GM12878 (cell line): ENCODE data around the gene MKRN2. TPM values are rescaled to one million over a fixed set of nuclear protein-coding genes. Genes with fewer than 3 reads are reported as not detected.

ENCODE experiments used
- ATAC-seq: fragments of 200-7000 bp; cut with Tn5 transposase; 3 replicates; pipeline ENCODE4 v1.9.1; 2020; ENCODE audit warnings: mild to moderate bottlenecking, moderate library complexity
- BruUV-seq: library from RNA; stranded (reverse); fragments of 400-500 nt; replicated peaks from 2 replicates; lab custom pipeline; 2021; lab: Mats Ljungman, UMichigan
- CTCF ChIA-PET: fragments of 300-600 bp; sonication (Branson Sonifier 250); formaldehyde crosslinking; extraction: SDS; loops from one replicate; lab custom pipeline; 2021; ENCODE audit warnings: inconsistent platforms; lab: Yijun Ruan, JAX
- POLR2A ChIA-PET: fragments of 350-600 bp; formaldehyde crosslinking; extraction: SDS; loops from one replicate; lab custom pipeline; 2021; ENCODE audit warnings: inconsistent platforms; lab: Charles Lee
- RAD21 ChIA-PET: fragments of 300-600 bp; sonication (Branson Sonifier 250); formaldehyde crosslinking; loops from one replicate; lab custom pipeline; 2023; ENCODE audit warnings: antibody characterized with exemption; ENCODE audit not compliant: unreplicated experiment; lab: Charles Lee
- SMC1A ChIA-PET: fragments of 300-600 bp; sonication (Branson Sonifier 250); formaldehyde crosslinking; loops from one replicate; lab custom pipeline; 2023; ENCODE audit not compliant: unreplicated experiment, uncharacterized antibody; lab: Charles Lee
- DNase-seq: peaks from one replicate; pipeline ENCODE4 v3.0.0-alpha.2; 2011; ENCODE audit warnings: low read depth, low spot score
- FAIRE-seq: peaks from 3 replicates; lab custom pipeline; 2011; peaks lifted over from hg19 to GRCh38; lab: Jason Lieb, UNC
- H2AFZ ChIP-seq: 2 replicates; pipeline ENCODE4 v1.6.0; 2011; ENCODE audit warnings: low read depth, low read length, control low read depth; ENCODE audit not compliant: control insufficient read depth
- H3K27ac ChIP-seq: 2 replicates; pipeline ENCODE4 v1.5.1; 2011; ENCODE audit warnings: control low read depth; ENCODE audit not compliant: control insufficient read depth, insufficient read depth
- H3K27me3 ChIP-seq, 2 experiments: replicated peaks in 1 of 2; 2 replicates each; pipeline versions ENCODE4 v1.6.0 to v1.6.1; 2011; ENCODE audit warnings: low read length in 1 of 2; ENCODE audit not compliant: control insufficient read depth in 2 of 2, insufficient read depth in 2 of 2
- H3K36me3 ChIP-seq, 2 experiments: 2 replicates each; pipeline ENCODE4 v1.5.1; 2011; ENCODE audit warnings: low read length in 1 of 2; ENCODE audit not compliant: control insufficient read depth in 2 of 2, insufficient read depth in 2 of 2
- H3K4me1 ChIP-seq: 2 replicates; pipeline ENCODE4 v1.6.1; 2011; ENCODE audit warnings: mild to moderate bottlenecking, low read length, moderate library complexity, mixed read lengths; ENCODE audit not compliant: control insufficient read depth, insufficient read depth
- H3K4me2 ChIP-seq: 2 replicates; pipeline ENCODE4 v1.6.0; 2011; ENCODE audit warnings: control low read depth; ENCODE audit not compliant: control insufficient read depth, insufficient read depth
- H3K4me3 ChIP-seq: fragments of 200-600 bp; sonication (generic); 2 replicates; pipeline ENCODE4 v1.5.1; 2016
- H3K79me2 ChIP-seq: 2 replicates; pipeline ENCODE4 v1.6.0; 2011; ENCODE audit warnings: low read length; ENCODE audit not compliant: control insufficient read depth, insufficient read depth
- H3K9ac ChIP-seq: 2 replicates; pipeline ENCODE4 v1.8.0; 2011; ENCODE audit warnings: low read length, control low read depth, mixed read lengths; ENCODE audit not compliant: control insufficient read depth, insufficient read depth
- H3K9me3 ChIP-seq: replicated peaks from 3 replicates; pipeline ENCODE4 v1.5.1; 2011; ENCODE audit warnings: mild to moderate bottlenecking, low read length; ENCODE audit not compliant: control insufficient read depth, insufficient read depth
- H4K20me1 ChIP-seq: 2 replicates; pipeline ENCODE4 v1.6.0; 2011; ENCODE audit not compliant: control insufficient read depth, insufficient read depth
- CBX5 ChIP-seq: sonication (generic); IDR thresholded peaks from 2 replicates; pipeline ENCODE4 v1.6.1; 2016; ENCODE audit warnings: low read depth, moderate library complexity, mild to moderate bottlenecking, inconsistent platforms
- CHD2 ChIP-seq: IDR thresholded peaks from 2 replicates; pipeline ENCODE4 v1.6.1; 2011; ENCODE audit warnings: low read depth, low read length, improper control_type of control experiment, borderline replicate concordance
- EGR1 ChIP-seq, 2 experiments: IDR thresholded peaks; 1 replicate in 1 of 2; 2 replicates in 1 of 2; pipeline ENCODE4 v1.6.1; 2011 to 2012; ENCODE audit warnings: low read depth in 2 of 2, low read length in 2 of 2, borderline replicate concordance in 1 of 2, mild to moderate bottlenecking in 1 of 2, moderate library complexity in 1 of 2
- FOXK2 ChIP-seq: fragments of 450-650 bp; IDR thresholded peaks from 2 replicates; pipeline ENCODE4 v1.6.1; 2017; ENCODE audit warnings: mild to moderate bottlenecking, moderate library complexity
- GABPA ChIP-seq: IDR thresholded peaks from 2 replicates; pipeline ENCODE4 v1.6.1; 2014; ENCODE audit warnings: antibody characterized with exemption, low read depth, mild to moderate bottlenecking, inconsistent platforms
- HDAC2 ChIP-seq: fragments of 200-600 bp; sonication (generic); IDR thresholded peaks from 2 replicates; pipeline ENCODE4 v1.6.1; 2017
- MYB ChIP-seq: fragments of 150-350 bp; IDR thresholded peaks from 2 replicates; pipeline ENCODE4 v1.6.1; 2014; ENCODE audit warnings: mild to moderate bottlenecking, low read depth, low read length, borderline replicate concordance
- PAX5 ChIP-seq: IDR thresholded peaks from 2 replicates; pipeline ENCODE4 v1.6.1; 2011; ENCODE audit warnings: low read depth, low read length, borderline replicate concordance
- POLR2A ChIP-seq: IDR thresholded peaks from 2 replicates; pipeline ENCODE4 v1.6.1; 2011; ENCODE audit warnings: low read depth, mild to moderate bottlenecking, low read length
- RELA ChIP-seq: fragments of 450-650 bp; IDR thresholded peaks from 2 replicates; pipeline ENCODE4 v1.8.0; 2014; ENCODE audit warnings: borderline replicate concordance; ENCODE audit not compliant: partially characterized antibody
- SIN3A ChIP-seq: IDR thresholded peaks from 2 replicates; pipeline ENCODE4 v1.6.1; 2012; ENCODE audit warnings: low read depth, low read length, improper control_type of control experiment
- SP1 ChIP-seq: IDR thresholded peaks from one replicate; pipeline ENCODE4 v1.6.1; 2011; ENCODE audit warnings: low read depth, low read length
- SUZ12 ChIP-seq: fragments of 200-600 bp; sonication (generic); IDR thresholded peaks from one replicate; pipeline ENCODE4 v1.6.1; 2018; ENCODE audit warnings: antibody characterized with exemption, mild to moderate bottlenecking; ENCODE audit not compliant: unreplicated experiment
- TARDBP ChIP-seq: IDR thresholded peaks from 2 replicates; pipeline ENCODE4 v1.6.1; 2016; ENCODE audit warnings: borderline replicate concordance
- TCF12 ChIP-seq: IDR thresholded peaks from 2 replicates; pipeline ENCODE4 v1.6.1; 2011; ENCODE audit warnings: low read depth, mild to moderate bottlenecking, low read length
- WGBS: methylation state at CpG from one replicate; pipeline ENCODE4 v1.1.6; 2016; ENCODE audit warnings: low lambda C conversion rate; ENCODE audit not compliant: insufficient replicate concordance, insufficient coverage; ENCODE audit errors: missing lambda C conversion rate; 5-methylcytosine and 5-hydroxymethylcytosine counted together
- in situ Hi-C: fragments of 300-500 bp; cut with MboI; formaldehyde crosslinking; loops from 9 replicates; pipeline ENCODE4 v1.14.3; 2018; ENCODE audit warnings: mixed read lengths
- intact Hi-C: fragments of 100-400 bp; cut with micrococcal nuclease; formaldehyde crosslinking; loops from one replicate; pipeline ENCODE4 v1.14.2; 2022; ENCODE audit not compliant: unreplicated experiment
- polyA plus RNA-seq, 11 experiments: library from polyadenylated mRNA; depleted of rRNA in 4 of 11; unstranded in 6 of 11; stranded (reverse) in 5 of 11; fragments of >200 nt; fragmentation: Nextera tagmentation in 4 of 11; fragmentation: Illumina TruSeq in 1 of 11; extraction: Ambion mirVana in 4 of 11; extraction: Trizol in 1 of 11; gene quantifications; 1 replicate in 1 of 11; 2 replicates in 10 of 11; pipeline versions ENCODE4 v1.2.1 to v1.2.3, GENCODE V29; 2011 to 2016; ENCODE audit warnings: inconsistent platforms in 2 of 11, missing spikeins in 2 of 11, low read depth in 1 of 11
- total RNA-seq, 4 experiments: library from RNA; depleted of rRNA in 3 of 4; stranded (reverse); fragments of >200 nt in 3 of 4; fragmentation: Illumina TruSeq in 1 of 4; extraction: Trizol in 1 of 4; gene quantifications; 2 replicates each; pipeline versions ENCODE4 v1.2.1 to v1.2.3, GENCODE V29; 2013 to 2021
- TF ChIP-seq, protein P1 (sequence below): IDR thresholded peaks from 2 replicates; pipeline ENCODE4 v1.6.1; 2011; ENCODE audit warnings: low read depth, low read length, improper control_type of control experiment, borderline replicate concordance

MKRN2 gene
- total and polyA plus RNA-seq, 10 of the 15 experiments (the other 5 are each of a cell fraction or from before 2014, with no cell fraction given), result 15.4 to 40.7 (median 34.4) TPM

GRCh38 chr3:12582730-12583129 is 25.8 kb downstream of the MKRN2 start:
- in situ Hi-C loops (no loop called here), intact Hi-C loops (no loop called here)
- Histone ChIP-seq H2AFZ (no peak overlapping the region), H3K27ac (no peak overlapping the region), H3K4me2 (no peak overlapping the region), H3K9ac (no peak overlapping the region), H3K79me2 (no peaks in the 10 kb centered on the region), H3K4me3 (no peak overlapping the region), H3K4me1 (peaks cover 6% of the 10 kb centered on the region; the same call in 1 of the 2 replicates), H4K20me1 (no peaks in the 10 kb centered on the region), H3K9me3 (no peaks in the 10 kb centered on the region), H3K36me3 (peaks cover 33 to 64% of the 10 kb centered on the region in 2 experiments), H3K27me3 (no peaks in the 10 kb centered on the region)
- ATAC-seq (no peak), DNase-seq (no peak), FAIRE-seq (no peak)
- TF ChIP-seq SUZ12 (no peak), GABPA (no peak), POLR2A (peak; percentile 31; the same call in 1 of the 2 replicates)
- TF ChIP-seq, protein P1, sequence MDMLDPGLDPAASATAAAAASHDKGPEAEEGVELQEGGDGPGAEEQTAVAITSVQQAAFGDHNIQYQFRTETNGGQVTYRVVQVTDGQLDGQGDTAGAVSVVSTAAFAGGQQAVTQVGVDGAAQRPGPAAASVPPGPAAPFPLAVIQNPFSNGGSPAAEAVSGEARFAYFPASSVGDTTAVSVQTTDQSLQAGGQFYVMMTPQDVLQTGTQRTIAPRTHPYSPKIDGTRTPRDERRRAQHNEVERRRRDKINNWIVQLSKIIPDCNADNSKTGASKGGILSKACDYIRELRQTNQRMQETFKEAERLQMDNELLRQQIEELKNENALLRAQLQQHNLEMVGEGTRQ, result no peak
- RAD21 ChIA-PET, result interaction anchor here (1.0 kb wide), 1 partner anchor 99 kb away, joined by 3 read pairs; the partner anchor contains the start of gene TSEN2
- TSS peak; percentile 31 for BruUV-seq
- POLR2A ChIA-PET, result interaction anchor here (0.8 kb wide), 1 partner anchor 307 kb away, joined by 6 read pairs; no protein-coding TSS in a partner anchor
- CTCF ChIA-PET, result interaction anchor here (1.0 to 2.2 kb wide), 6 partner anchors 8 to 137 kb away, joined by 3 to 6 read pairs (median 4); partner anchors contain the start of gene RAF1
- 83% methylated on average over 4 of the region's 4 CpGs for WGBS
- SMC1A ChIA-PET, result interaction anchor here (0.8 to 1.3 kb wide), 4 partner anchors 9 to 99 kb away, joined by 3 to 6 read pairs (median 4); partner anchors contain the start of gene TSEN2

DNA sequence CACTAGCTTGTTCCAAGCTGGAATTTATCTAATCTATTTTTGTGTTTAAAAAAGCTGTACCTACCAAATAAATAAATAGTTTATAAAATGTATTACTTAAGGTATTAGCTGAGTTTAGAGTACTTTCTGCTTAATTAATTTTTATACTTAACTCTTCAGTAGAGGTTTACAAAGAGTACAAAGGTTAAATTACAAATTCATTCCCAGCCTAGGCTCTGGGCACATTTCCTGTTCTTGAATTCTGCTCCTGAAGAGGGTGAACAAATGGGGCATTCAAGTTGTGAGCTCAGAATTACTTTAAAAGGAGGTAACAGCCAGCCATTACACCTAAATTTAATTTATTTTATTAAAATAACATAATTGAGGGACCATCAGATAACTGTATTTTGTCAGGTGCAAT is 26.4 kb downstream of the MKRN2 start:
- Histone ChIP-seq H4K20me1 (no peaks in the 10 kb centered on the region), H2AFZ (no peak overlapping the region), H3K4me2 (no peak overlapping the region), H3K4me1 (peaks cover 6% of the 10 kb centered on the region; the same call in 1 of the 2 replicates), H3K36me3 (peaks cover 31 to 61% of the 10 kb centered on the region in 2 experiments), H3K27me3 (no peaks in the 10 kb centered on the region), H3K27ac (no peak overlapping the region), H3K4me3 (no peak overlapping the region), H3K9ac (no peak overlapping the region), H3K9me3 (no peaks in the 10 kb centered on the region), H3K79me2 (no peaks in the 10 kb centered on the region)
- SMC1A ChIA-PET, result interaction anchor here (0.8 to 1.3 kb wide), 4 partner anchors 9 to 99 kb away, joined by 3 to 6 read pairs (median 4); partner anchors contain the start of gene TSEN2
- FAIRE-seq, result no peak
- no peak for ATAC-seq
- RAD21 ChIA-PET, result interaction anchor here (0.7 to 1.0 kb wide), 2 partner anchors 65 to 99 kb away, joined by 3 to 4 read pairs; partner anchors contain the start of gene TSEN2
- CTCF ChIA-PET, result interaction anchor here (1.0 to 2.2 kb wide), 5 partner anchors 9 to 137 kb away, joined by 3 to 6 read pairs (median 4); partner anchors contain the start of gene RAF1
- BruUV-seq, result no TSS peak
- intact Hi-C loops (no loop called here), in situ Hi-C loops (no loop called here)
- POLR2A ChIA-PET, result interaction anchor here (0.8 to 2.1 kb wide), 4 partner anchors 21 to 306 kb away, joined by 3 to 6 read pairs (median 4); no protein-coding TSS in a partner anchor
- no peak for DNase-seq
- TF ChIP-seq CBX5 (no peak), PAX5 (no peak), RELA (no peak), TCF12 (no peak), EGR1 (IDR thresholded peaks at IDR 0.05; ENCODE audit: borderline replicate concordance in 1 of 2, low read depth in 2 of 2, low read length in 2 of 2) (no peak), HDAC2 (no peak), SIN3A (no peak), FOXK2 (no peak), TARDBP (no peak), CHD2 (no peak), SP1 (no peak), MYB (no peak)
- TF ChIP-seq, protein P1, result no peak
